Measurements from ENCODE around the gene EEF1AKMT3. TPM values are rescaled to one million over a fixed set of nuclear protein-coding genes. Genes with fewer than 3 reads are reported as not detected.

Gene EEF1AKMT3
- total RNA-seq, 1 donor from 2014 or later: 6.0 TPM

DNA sequence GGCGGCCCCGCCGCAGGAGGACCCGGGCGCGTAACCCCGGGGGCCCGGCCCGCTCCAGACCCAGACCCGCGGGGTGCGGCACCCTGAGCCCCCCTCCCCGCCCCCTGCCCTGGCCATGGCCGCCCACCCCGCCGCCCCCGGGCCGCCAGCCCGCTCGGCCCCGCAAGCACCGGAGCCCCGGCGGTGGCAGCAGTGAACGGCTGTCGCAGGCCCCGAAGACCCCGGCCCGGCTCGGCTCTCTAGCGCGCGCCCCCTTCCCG is 17.3 kb upstream of the EEF1AKMT3 start:
- H3K4me1 Mint-ChIP-seq (ENCODE audit: unreplicated experiment): peaks cover 48% of the 10 kb centered on the region
- H3K27me3 Mint-ChIP-seq: peaks cover 50% of the 10 kb centered on the region
- H3K4me3 Mint-ChIP-seq: no peak overlapping the region
- TF ChIP-seq, protein P1, sequence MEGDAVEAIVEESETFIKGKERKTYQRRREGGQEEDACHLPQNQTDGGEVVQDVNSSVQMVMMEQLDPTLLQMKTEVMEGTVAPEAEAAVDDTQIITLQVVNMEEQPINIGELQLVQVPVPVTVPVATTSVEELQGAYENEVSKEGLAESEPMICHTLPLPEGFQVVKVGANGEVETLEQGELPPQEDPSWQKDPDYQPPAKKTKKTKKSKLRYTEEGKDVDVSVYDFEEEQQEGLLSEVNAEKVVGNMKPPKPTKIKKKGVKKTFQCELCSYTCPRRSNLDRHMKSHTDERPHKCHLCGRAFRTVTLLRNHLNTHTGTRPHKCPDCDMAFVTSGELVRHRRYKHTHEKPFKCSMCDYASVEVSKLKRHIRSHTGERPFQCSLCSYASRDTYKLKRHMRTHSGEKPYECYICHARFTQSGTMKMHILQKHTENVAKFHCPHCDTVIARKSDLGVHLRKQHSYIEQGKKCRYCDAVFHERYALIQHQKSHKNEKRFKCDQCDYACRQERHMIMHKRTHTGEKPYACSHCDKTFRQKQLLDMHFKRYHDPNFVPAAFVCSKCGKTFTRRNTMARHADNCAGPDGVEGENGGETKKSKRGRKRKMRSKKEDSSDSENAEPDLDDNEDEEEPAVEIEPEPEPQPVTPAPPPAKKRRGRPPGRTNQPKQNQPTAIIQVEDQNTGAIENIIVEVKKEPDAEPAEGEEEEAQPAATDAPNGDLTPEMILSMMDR (conservative IDR thresholded peaks at IDR 0.05): no peak
- peaks cover 24% of the 10 kb centered on the region for H3K36me3 Mint-ChIP-seq
- no peak overlapping the region for H3K27ac Mint-ChIP-seq
- H3K9me3 Mint-ChIP-seq: no peaks in the 10 kb centered on the region
- no peak for DNase-seq (ENCODE audit: extremely low spot score, unreplicated experiment)

DNA sequence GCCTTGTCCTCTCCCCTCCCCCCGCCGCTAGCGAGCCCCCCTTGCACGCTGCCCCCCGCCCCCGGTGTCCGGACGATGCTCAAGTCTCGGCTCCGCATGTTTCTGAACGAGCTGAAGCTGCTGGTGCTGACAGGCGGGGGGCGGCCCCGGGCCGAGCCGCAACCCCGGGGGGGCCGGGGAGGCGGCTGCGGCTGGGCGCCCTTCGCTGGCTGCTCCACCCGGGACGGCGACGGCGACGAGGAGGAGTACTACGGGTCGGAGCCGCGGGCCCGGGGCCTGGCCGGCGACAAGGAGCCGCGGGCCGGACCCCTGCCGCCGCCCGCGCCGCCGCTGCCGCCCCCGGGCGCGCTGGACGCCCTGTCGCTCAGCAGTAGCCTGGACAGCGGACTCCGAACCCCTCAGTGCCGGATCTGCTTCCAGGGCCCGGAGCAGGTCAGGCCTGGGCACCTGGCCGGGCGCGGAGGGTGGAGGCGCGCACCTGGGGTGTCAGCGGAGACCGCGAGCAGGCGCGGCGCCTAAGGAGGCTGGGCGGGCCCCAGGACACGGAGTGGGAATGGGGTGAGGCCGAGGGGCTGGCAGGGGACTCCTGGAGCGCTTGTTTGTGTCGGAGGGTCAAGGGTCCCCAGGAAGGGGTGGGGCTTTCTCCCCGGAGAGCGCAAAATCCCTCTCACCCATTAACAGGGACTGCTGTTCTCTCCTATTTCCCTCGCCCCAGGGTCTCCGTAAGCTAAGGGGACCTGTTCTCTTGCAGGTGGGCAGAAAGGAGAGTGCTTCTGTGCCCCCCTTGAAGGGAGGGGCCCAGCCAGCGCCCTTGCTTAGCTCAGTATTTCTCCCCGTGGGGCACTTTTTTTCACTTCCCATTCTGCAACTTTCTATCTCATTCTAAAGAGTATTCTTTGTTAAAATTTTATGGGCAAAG is 16.7 kb upstream of the EEF1AKMT3 start:
- peaks cover 56% of the 10 kb centered on the region for H3K27me3 Mint-ChIP-seq
- no peaks in the 10 kb centered on the region for H3K9me3 Mint-ChIP-seq
- H3K36me3 Mint-ChIP-seq: peaks cover 19% of the 10 kb centered on the region
- no peak for DNase-seq (ENCODE audit: extremely low spot score, unreplicated experiment)
- peaks cover 43% of the 10 kb centered on the region for H3K4me1 Mint-ChIP-seq (ENCODE audit: unreplicated experiment)
- peak overlapping the region; percentile 89 for H3K4me3 Mint-ChIP-seq
- peak overlapping the region; percentile 90 for H3K27ac Mint-ChIP-seq
- TF ChIP-seq, protein P1 (conservative IDR thresholded peaks at IDR 0.05): no peak

DNA sequence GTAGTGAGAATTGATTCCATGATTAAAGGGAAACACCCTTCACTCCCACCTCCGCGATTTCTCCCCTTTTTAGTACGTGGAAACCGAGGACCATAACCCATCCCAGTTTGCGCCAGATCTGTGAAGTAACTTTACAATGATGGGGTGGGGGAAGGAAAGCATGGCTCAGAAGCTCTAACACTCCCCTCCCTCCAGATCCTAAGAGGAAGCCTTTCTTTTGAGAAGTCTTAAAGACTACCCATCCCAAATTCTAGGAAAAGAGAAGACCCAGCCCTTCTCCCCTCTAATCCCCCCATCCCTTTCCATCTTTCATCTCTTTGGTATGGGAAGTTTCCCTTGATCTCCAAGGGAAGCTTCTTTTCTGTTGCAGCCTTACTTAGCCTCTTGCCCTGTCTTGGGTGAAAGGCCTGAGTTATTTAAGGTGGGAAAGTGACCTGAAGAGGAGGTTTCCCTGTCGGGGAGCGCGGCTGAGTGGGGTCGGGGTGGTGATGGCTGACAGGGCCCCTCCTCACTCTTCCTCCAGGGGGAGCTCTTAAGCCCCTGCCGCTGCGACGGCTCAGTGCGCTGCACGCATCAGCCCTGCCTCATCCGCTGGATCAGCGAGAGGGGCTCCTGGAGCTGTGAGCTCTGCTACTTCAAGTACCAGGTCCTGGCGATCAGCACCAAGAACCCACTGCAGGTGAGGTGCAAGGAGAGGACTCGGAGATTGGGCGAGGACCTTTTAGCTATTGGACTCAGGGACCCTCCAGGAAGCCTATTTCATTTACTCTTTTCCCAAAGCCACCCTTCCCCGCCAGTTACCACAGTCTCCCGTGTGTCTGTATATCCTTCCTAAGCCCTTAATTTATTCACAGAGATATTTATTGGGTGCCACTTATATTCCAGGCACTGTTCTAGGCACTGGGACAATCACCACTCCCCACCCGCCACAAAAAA is 15.7 kb upstream of the EEF1AKMT3 start:
- no peak for DNase-seq (ENCODE audit: extremely low spot score, unreplicated experiment)
- TF ChIP-seq, protein P1 (conservative IDR thresholded peaks at IDR 0.05): peak; percentile 83
- H3K27ac Mint-ChIP-seq: peak overlapping the region; percentile 90
- peaks cover 34% of the 10 kb centered on the region for H3K4me1 Mint-ChIP-seq (ENCODE audit: unreplicated experiment)
- no peaks in the 10 kb centered on the region for H3K9me3 Mint-ChIP-seq
- H3K4me3 Mint-ChIP-seq: peak overlapping the region; percentile 89
- peaks cover 12% of the 10 kb centered on the region for H3K36me3 Mint-ChIP-seq
- H3K27me3 Mint-ChIP-seq: peaks cover 64% of the 10 kb centered on the region

DNA sequence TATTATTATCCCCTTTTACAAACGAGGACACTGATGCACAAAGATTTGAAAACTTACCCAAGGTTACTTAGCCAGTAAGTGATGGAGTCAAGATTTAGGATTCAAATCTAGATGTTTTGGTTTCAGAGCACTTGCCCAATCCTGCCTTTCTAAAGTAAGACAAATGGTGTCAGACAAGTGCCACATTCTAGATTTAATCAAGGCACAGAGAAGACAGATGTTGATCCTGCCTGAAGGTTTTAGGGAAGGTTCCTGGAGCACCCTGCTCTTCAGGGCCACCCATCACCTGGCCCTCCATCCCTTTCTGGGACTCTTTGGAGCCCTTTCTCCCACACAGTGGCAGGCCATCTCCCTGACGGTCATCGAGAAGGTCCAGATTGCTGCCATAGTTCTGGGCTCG is 14.6 kb upstream of the EEF1AKMT3 start:
- no peak for DNase-seq (ENCODE audit: extremely low spot score, unreplicated experiment)
- Mint-ChIP-seq H3K27ac (no peak overlapping the region), H3K27me3 (peaks cover 69% of the 10 kb centered on the region), H3K9me3 (no peaks in the 10 kb centered on the region), H3K4me1 (ENCODE audit: unreplicated experiment) (peaks cover 26% of the 10 kb centered on the region), H3K36me3 (peaks cover 8% of the 10 kb centered on the region), H3K4me3 (no peak overlapping the region)
- TF ChIP-seq, protein P1 (conservative IDR thresholded peaks at IDR 0.05): no peak

DNA sequence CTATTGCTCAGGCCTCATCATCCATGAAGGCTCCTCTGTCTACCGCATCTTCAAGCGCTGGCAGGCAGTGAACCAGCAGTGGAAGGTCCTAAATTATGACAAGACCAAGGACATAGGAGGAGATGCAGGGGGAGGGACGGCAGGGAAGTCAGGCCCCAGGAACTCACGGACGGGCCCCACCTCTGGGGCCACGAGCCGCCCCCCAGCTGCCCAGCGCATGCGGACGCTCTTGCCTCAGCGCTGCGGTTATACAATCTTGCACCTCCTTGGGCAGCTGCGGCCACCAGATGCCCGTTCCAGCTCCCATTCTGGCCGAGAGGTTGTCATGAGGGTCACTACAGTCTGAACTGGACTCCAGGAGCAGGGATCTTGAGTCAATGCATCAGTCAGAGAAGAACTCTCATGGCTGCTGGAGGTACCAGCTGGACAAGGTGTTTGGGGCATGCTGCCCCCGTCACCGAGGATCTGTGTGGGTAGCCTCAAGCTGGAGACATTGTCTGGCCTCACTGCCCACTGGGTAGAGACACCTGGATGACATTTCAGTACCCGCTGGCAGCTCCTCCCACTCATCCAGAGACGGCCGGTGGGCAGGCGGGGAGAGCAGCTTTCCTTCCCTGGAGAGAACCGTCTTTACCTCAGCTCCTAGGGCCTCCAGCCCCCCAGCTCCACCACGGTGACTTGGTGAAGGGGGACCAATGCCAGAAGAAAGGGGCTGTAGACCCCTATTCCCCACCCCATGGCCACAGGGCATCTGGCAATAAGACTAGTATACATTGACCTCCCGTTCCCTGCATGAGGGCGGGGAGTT is 13.7 kb upstream of the EEF1AKMT3 start:
- Mint-ChIP-seq H3K4me3 (peak overlapping the region; percentile 58), H3K27me3 (peaks cover 72% of the 10 kb centered on the region), H3K27ac (no peak overlapping the region), H3K9me3 (no peaks in the 10 kb centered on the region), H3K36me3 (peaks cover 12% of the 10 kb centered on the region), H3K4me1 (ENCODE audit: unreplicated experiment) (peaks cover 18% of the 10 kb centered on the region)
- TF ChIP-seq, protein P1 (conservative IDR thresholded peaks at IDR 0.05): no peak
- no peak for DNase-seq (ENCODE audit: extremely low spot score, unreplicated experiment)
